BJ (cell line): ENCODE measurements around the gene ARHGAP42. TPM values are rescaled to one million over a fixed set of nuclear protein-coding genes. Genes with fewer than 3 reads are reported as not detected.

Experiments used
- CTCF ChIA-PET: fragments of 350-600 bp; formaldehyde crosslinking; extraction: SDS; loops from one replicate; lab custom pipeline; 2021; ENCODE audit warnings: antibody characterized with exemption, inconsistent platforms; lab: Yijun Ruan, JAX
- POLR2A ChIA-PET: fragments of 300-600 bp; sonication (Branson Sonifier 250); formaldehyde crosslinking; extraction: SDS; loops from one replicate; lab custom pipeline; 2021; ENCODE audit warnings: antibody characterized with exemption; lab: Charles Lee
- DNase-seq: peaks from one replicate; pipeline ENCODE4 v3.0.0-alpha.2; 2011; ENCODE audit warnings: low read depth
- H3K27me3 ChIP-seq: 2 replicates; pipeline ENCODE4 v1.6.0; 2011; ENCODE audit warnings: low read length; ENCODE audit not compliant: control insufficient read depth, insufficient read depth
- H3K36me3 ChIP-seq: 2 replicates; pipeline ENCODE4 v1.5.1; 2011; ENCODE audit warnings: low read length; ENCODE audit not compliant: control insufficient read depth, insufficient read depth
- H3K4me3 ChIP-seq: 2 replicates; pipeline ENCODE4 v1.5.1; 2011; ENCODE audit warnings: low read depth, mild to moderate bottlenecking, control low read depth, low read length
- polyA plus RNA-seq: library from polyadenylated mRNA; depleted of rRNA; stranded (reverse); fragments of >200 nt; gene quantifications from 2 replicates; pipeline ENCODE4 v1.2.3, GENCODE V29; 2011
- TF ChIP-seq, protein P1 (sequence below): IDR thresholded peaks from 2 replicates; pipeline ENCODE4 v1.5.1; 2011; ENCODE audit warnings: low read depth, mild to moderate bottlenecking, control low read depth, inconsistent platforms, low read length, moderate library complexity; ENCODE audit not compliant: insufficient read depth

Gene ARHGAP42
- polyA plus RNA-seq, 1 experiment: 0.76 TPM

DNA sequence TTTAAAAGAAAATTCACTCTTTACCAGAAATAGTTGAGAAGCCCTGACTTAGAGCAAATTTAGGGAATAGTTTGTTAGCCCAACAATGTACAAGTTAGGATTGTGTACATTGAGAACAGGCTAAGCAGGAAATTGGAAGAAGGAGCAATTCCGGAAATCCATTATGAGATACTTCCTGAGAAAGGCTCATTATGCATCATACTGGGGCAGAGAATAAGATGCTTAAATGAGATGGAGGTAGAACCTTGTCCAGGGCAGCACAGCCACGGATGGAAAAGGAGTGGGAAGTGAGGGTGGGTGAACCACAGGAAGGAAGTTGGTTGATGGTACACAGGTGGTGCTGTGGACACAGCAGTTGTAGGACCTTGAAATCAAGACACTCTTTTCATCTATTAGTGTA is 262.4 kb downstream of the ARHGAP42 start:
- H3K4me3 ChIP-seq: no peak overlapping the region
- ChIA-PET POLR2A (no interaction called here), CTCF (no interaction called here)
- DNase-seq: no peak
- H3K27me3 ChIP-seq: no peaks in the 10 kb centered on the region
- TF ChIP-seq, protein P1, sequence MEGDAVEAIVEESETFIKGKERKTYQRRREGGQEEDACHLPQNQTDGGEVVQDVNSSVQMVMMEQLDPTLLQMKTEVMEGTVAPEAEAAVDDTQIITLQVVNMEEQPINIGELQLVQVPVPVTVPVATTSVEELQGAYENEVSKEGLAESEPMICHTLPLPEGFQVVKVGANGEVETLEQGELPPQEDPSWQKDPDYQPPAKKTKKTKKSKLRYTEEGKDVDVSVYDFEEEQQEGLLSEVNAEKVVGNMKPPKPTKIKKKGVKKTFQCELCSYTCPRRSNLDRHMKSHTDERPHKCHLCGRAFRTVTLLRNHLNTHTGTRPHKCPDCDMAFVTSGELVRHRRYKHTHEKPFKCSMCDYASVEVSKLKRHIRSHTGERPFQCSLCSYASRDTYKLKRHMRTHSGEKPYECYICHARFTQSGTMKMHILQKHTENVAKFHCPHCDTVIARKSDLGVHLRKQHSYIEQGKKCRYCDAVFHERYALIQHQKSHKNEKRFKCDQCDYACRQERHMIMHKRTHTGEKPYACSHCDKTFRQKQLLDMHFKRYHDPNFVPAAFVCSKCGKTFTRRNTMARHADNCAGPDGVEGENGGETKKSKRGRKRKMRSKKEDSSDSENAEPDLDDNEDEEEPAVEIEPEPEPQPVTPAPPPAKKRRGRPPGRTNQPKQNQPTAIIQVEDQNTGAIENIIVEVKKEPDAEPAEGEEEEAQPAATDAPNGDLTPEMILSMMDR: no peak
- no peaks in the 10 kb centered on the region for H3K36me3 ChIP-seq

DNA sequence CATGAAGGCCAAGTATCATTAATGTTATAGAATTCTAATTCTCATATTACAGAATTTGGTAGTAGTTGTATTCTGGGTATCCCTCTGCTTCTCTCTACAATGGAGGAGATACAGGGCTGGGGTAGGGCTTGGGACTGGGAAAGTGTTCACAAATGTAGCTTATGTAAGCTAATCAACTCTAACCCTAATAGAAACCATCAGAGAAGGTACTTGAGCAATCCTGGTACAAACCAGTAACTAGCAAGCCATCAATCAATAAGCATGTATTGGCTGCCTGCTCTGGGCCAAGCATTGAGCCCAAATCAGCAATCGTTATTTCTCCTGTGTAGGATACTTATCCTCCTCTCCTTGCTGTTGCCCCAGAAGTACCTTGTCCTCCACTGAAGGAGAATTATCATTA is 268.2 kb downstream of the ARHGAP42 start:
- Histone ChIP-seq H3K4me3 (no peak overlapping the region), H3K27me3 (no peaks in the 10 kb centered on the region), H3K36me3 (no peaks in the 10 kb centered on the region)
- DNase-seq: no peak
- ChIA-PET POLR2A (no interaction called here), CTCF (no interaction called here)
- TF ChIP-seq, protein P1: no peak

- Histone ChIP-seq H3K36me3 (no peaks in the 10 kb centered on the region), H3K27me3 (no peaks in the 10 kb centered on the region), H3K4me3 (no peak overlapping the region)
- DNase-seq: no peak
- POLR2A ChIA-PET: no interaction called here
- TF ChIP-seq, protein P1: no peak
- CTCF ChIA-PET: interaction anchor here (0.9 kb wide), 1 partner anchor 118 kb away, joined by 4 read pairs; no protein-coding TSS in a partner anchor
Observed at GRCh38 chr11:100956351-100956750, 269.3 kb downstream of the ARHGAP42 start.

GRCh38 chr11:100957499-100957898 is 270.4 kb downstream of the ARHGAP42 start:
- no peak for DNase-seq
- Histone ChIP-seq H3K4me3 (no peak overlapping the region), H3K27me3 (no peaks in the 10 kb centered on the region), H3K36me3 (no peaks in the 10 kb centered on the region)
- ChIA-PET POLR2A (no interaction called here), CTCF (interaction anchor here (0.9 to 1.0 kb wide), 2 partner anchors 9 to 119 kb away, joined by 3 to 4 read pairs; no protein-coding TSS in a partner anchor)
- TF ChIP-seq, protein P1: no peak

GRCh38 chr11:100961633-100962032 is 274.5 kb downstream of the ARHGAP42 start:
- ChIA-PET POLR2A (no interaction called here), CTCF (interaction anchor here (1.6 kb wide), 1 partner anchor 385 kb away, joined by 3 read pairs; no protein-coding TSS in a partner anchor)
- TF ChIP-seq, protein P1: no peak
- Histone ChIP-seq H3K4me3 (no peak overlapping the region), H3K27me3 (no peaks in the 10 kb centered on the region), H3K36me3 (no peaks in the 10 kb centered on the region)
- no peak for DNase-seq
